Smooth muscle cell (in vitro differentiated cells): ENCODE data around the gene ZNF512B. TPM values are rescaled to one million over a fixed set of nuclear protein-coding genes. Genes with fewer than 3 reads are reported as not detected.
"Not testable (repeated sequence)": the region's sequence is repeated elsewhere in the genome, so short reads cannot be mapped to it uniquely, and the experiment has no call there.

Source experiments
- DNase-seq: peaks from one replicate; lab custom pipeline; 2025; ENCODE audit not compliant: unreplicated experiment; lab: John Stamatoyannopoulos, UW
- H2AFZ ChIP-seq: fragments of 200-600 bp; sonication (generic); 2 replicates; pipeline ENCODE4 v1.6.0; 2016; ENCODE audit warnings: antibody characterized with exemption, low read depth, mild to moderate bottlenecking
- H3F3A ChIP-seq: fragments of 200-600 bp; sonication (generic); 2 replicates; pipeline ENCODE4 v1.6.0; 2017; ENCODE audit warnings: antibody characterized with exemption, low read depth
- H3K27ac ChIP-seq: fragments of 200-600 bp; sonication (generic); 2 replicates; pipeline ENCODE4 v1.5.1; 2016; ENCODE audit warnings: low read depth, mild to moderate bottlenecking
- H3K27me3 ChIP-seq: fragments of 200-600 bp; sonication (generic); 2 replicates; pipeline ENCODE4 v1.6.1; 2016; ENCODE audit warnings: low read depth, mild to moderate bottlenecking
- H3K36me3 ChIP-seq: fragments of 200-600 bp; sonication (generic); 2 replicates; pipeline ENCODE4 v1.5.1; 2016; ENCODE audit warnings: low read depth
- H3K4me1 ChIP-seq: fragments of 200-600 bp; sonication (generic); 2 replicates; pipeline ENCODE4 v1.5.1; 2016; ENCODE audit warnings: low read depth
- H3K4me2 ChIP-seq: fragments of 200-600 bp; sonication (generic); 2 replicates; pipeline ENCODE4 v1.6.0; 2016; ENCODE audit warnings: mild to moderate bottlenecking
- H3K4me3 ChIP-seq: fragments of 200-600 bp; sonication (generic); 2 replicates; pipeline ENCODE4 v1.5.1; 2016; ENCODE audit warnings: mild to moderate bottlenecking
- H3K79me2 ChIP-seq: fragments of 200-600 bp; sonication (generic); 2 replicates; pipeline ENCODE4 v1.6.0; 2016; ENCODE audit warnings: low read depth, mild to moderate bottlenecking
- H3K9ac ChIP-seq: fragments of 200-600 bp; sonication (generic); 2 replicates; pipeline ENCODE4 v1.6.0; 2016; ENCODE audit warnings: low read depth
- H3K9me3 ChIP-seq: fragments of 200-600 bp; sonication (generic); replicated peaks from 2 replicates; pipeline ENCODE4 v1.5.1; 2016; ENCODE audit warnings: low read depth
- H4K20me1 ChIP-seq: fragments of 200-600 bp; sonication (generic); 2 replicates; pipeline ENCODE4 v1.6.0; 2016; ENCODE audit warnings: low read depth
- WGBS: methylation state at CpG from one replicate; pipeline ENCODE4 v1.1.7; 2016; ENCODE audit warnings: low lambda C conversion rate; 5-methylcytosine and 5-hydroxymethylcytosine counted together
- polyA plus RNA-seq: library from polyadenylated mRNA; unstranded; fragments of >200 nt; fragmentation: Nextera tagmentation; extraction: Ambion mirVana; gene quantifications from 2 replicates; pipeline ENCODE4 v1.2.1, GENCODE V29; 2016
- total RNA-seq: library from RNA; depleted of rRNA; stranded (reverse); fragments of >200 nt; gene quantifications from 2 replicates; pipeline ENCODE4 v1.2.3, GENCODE V29; 2014
- TF ChIP-seq, protein P1 (sequence below): fragments of 200-600 bp; sonication (generic); IDR thresholded peaks from 2 replicates; pipeline ENCODE4 v1.5.1; 2017; ENCODE audit warnings: borderline replicate concordance, mild to moderate bottlenecking, antibody characterized with exemption; ENCODE audit not compliant: insufficient read depth, poor library complexity, severe bottlenecking

The ZNF512B gene
- total and polyA plus RNA-seq, 2 experiments from 2014 or later = 4.6 to 5.6 TPM

DNA sequence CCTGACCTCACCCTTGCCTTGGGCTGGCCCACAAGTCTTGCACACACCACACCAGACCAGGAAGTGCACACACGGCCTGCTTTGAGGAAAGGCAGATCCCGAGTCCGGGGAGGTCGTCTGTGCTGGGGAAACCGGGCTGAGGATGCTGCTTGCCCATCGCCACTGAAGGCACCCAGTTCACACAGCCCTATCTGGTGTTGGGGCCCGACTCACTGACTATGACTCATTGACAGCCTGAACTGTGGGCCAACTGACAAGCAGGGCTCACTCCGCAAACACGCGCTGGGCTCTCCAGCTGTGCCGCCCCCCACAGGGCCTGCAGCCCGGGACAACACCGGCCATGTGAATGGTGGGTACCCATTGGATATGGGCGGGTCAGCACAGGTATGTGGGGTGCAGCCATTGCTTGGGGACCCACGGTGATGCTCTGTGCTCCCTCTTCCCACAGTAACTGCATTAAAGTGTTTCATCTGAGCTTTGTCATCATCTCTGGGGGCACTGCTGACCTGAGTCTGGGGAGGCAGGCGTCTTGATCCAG, 8.1 kb upstream of the ZNF512B start:
- peak overlapping the region; percentile 96 for H3K4me2 ChIP-seq

DNA sequence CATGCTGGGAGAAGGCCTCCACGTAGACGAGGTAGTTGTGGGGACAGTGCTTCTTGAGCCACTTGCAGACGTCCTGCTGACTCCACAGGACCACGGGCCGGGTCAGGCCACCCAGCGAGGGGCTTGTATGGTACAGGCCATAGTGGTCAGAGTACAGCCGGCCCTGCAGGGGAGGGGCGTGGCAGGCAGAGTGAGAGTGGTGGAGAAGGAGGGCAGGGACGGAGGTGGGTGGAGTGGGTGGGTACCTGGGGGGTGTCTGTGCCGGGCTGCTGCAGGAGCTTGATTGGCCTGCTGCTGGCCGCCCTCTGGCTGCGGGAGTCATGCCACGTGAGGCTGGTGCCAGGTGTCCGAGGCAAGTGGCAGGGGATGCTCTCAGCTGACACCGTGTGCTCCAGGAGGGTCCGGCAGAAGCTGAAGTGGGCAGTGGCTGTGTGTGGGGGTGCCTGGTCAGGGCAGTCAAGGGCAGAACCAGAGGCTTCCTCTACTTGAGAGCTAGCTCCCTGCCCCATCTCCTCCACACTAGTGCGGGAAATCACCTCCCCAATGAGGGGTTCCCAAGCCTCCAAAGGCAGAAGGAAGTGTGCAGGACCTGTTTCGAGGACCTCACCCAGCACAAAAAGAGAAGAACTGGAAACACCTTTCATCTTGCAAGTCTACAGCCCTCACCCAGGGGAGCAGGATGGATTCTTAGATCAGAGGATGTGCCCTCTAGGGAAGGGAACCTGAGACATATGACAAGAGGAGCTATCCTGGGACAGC, 7.4 kb upstream of the ZNF512B start:
- Histone ChIP-seq H3K27me3 (no peaks in the 10 kb centered on the region), H3F3A (no peaks in the 10 kb centered on the region), H3K9me3 (no peaks in the 10 kb centered on the region), H3K27ac (no peak overlapping the region), H2AFZ (no peak overlapping the region), H3K9ac (no peak overlapping the region), H3K79me2 (peaks cover 10% of the 10 kb centered on the region), H4K20me1 (no peaks in the 10 kb centered on the region), H3K4me2 (no peak overlapping the region), H3K36me3 (no peaks in the 10 kb centered on the region), H3K4me3 (no peak overlapping the region), H3K4me1 (peaks cover 14% of the 10 kb centered on the region)
- TF ChIP-seq, protein P1, sequence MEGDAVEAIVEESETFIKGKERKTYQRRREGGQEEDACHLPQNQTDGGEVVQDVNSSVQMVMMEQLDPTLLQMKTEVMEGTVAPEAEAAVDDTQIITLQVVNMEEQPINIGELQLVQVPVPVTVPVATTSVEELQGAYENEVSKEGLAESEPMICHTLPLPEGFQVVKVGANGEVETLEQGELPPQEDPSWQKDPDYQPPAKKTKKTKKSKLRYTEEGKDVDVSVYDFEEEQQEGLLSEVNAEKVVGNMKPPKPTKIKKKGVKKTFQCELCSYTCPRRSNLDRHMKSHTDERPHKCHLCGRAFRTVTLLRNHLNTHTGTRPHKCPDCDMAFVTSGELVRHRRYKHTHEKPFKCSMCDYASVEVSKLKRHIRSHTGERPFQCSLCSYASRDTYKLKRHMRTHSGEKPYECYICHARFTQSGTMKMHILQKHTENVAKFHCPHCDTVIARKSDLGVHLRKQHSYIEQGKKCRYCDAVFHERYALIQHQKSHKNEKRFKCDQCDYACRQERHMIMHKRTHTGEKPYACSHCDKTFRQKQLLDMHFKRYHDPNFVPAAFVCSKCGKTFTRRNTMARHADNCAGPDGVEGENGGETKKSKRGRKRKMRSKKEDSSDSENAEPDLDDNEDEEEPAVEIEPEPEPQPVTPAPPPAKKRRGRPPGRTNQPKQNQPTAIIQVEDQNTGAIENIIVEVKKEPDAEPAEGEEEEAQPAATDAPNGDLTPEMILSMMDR = no peak
- WGBS = 90% methylated on average over 14 of the region's 18 CpGs
- no peak for DNase-seq

More for the DNA sequence above, 8.1 kb upstream of the ZNF512B start:
- 30% methylated on average over 16 of the region's 16 CpGs for WGBS
- Histone ChIP-seq H3K4me1 (peaks cover 16% of the 10 kb centered on the region), H3K4me3 (no peak overlapping the region), H3K79me2 (peaks cover 17% of the 10 kb centered on the region), H3F3A (no peaks in the 10 kb centered on the region), H3K9me3 (no peaks in the 10 kb centered on the region), H4K20me1 (no peaks in the 10 kb centered on the region), H3K27me3 (no peaks in the 10 kb centered on the region), H3K9ac (no peak overlapping the region), H2AFZ (no peak overlapping the region), H3K36me3 (no peaks in the 10 kb centered on the region), H3K27ac (no peak overlapping the region)
- no peak for DNase-seq
- TF ChIP-seq, protein P1 = no peak

- not testable (repeated sequence) for H3K9ac ChIP-seq, H4K20me1 ChIP-seq, H3K4me2 ChIP-seq, H3K4me3 ChIP-seq, H3K27ac ChIP-seq, H3K36me3 ChIP-seq, H3K9me3 ChIP-seq, H3F3A ChIP-seq, H3K79me2 ChIP-seq, DNase-seq, H2AFZ ChIP-seq, H3K27me3 ChIP-seq, H3K4me1 ChIP-seq
- 83% methylated on average over 6 of the region's 7 CpGs for WGBS
These were observed 6.8 kb upstream of the ZNF512B start for GRCh38 chr20:63976511-63976910.

- H4K20me1 ChIP-seq = no peaks in the 10 kb centered on the region
- no peak overlapping the region for H2AFZ ChIP-seq
- H3K9ac ChIP-seq = no peak overlapping the region
- no peaks in the 10 kb centered on the region for H3F3A ChIP-seq
- no peak overlapping the region for H3K27ac ChIP-seq
- no peaks in the 10 kb centered on the region for H3K27me3 ChIP-seq
- TF ChIP-seq, protein P1 = no peak
- H3K4me3 ChIP-seq = no peak overlapping the region
- no peak for DNase-seq
- no peaks in the 10 kb centered on the region for H3K9me3 ChIP-seq
- WGBS = 80% methylated on average over 19 of the region's 19 CpGs
- peaks cover 5% of the 10 kb centered on the region for H3K4me1 ChIP-seq
- H3K36me3 ChIP-seq = no peaks in the 10 kb centered on the region
- H3K4me2 ChIP-seq = no peak overlapping the region
- no peaks in the 10 kb centered on the region for H3K79me2 ChIP-seq
These were observed 4.9 kb upstream of the ZNF512B start for GRCh38 chr20:63974402-63975200.
